Body of pancreas (tissue), 4 donors: ENCODE results near the gene DNAH5. TPM values are rescaled to one million over a fixed set of nuclear protein-coding genes. Genes with fewer than 3 reads are reported as not detected.
A peak's percentile ranks its signal among the peaks of the same experiment; 100 is the strongest.

ENCODE experiments used
- ATAC-seq: fragments of 150-250 bp; one replicate; pipeline ENCODE4 v1.9.1; 2016
- DNase-seq, 4 donors: peaks; one replicate each; pipeline ENCODE4 v3.0.0-alpha.2; 2019
- H3K27ac ChIP-seq, 4 donors: fragments of 200-600 bp; sonication (generic); 1 replicate in 3 of 4; 2 replicates in 1 of 4; pipeline versions ENCODE4 v1.5.1 to v1.6.1; 2016 to 2019; ENCODE audit warnings: mild to moderate bottlenecking in 1 of 4, mixed read lengths in 1 of 4, moderate library complexity in 1 of 4
- H3K27me3 ChIP-seq, 2 donors: fragments of 200-600 bp; sonication (generic); one replicate each; pipeline ENCODE4 v1.6.0; 2016; ENCODE audit warnings: mild to moderate bottlenecking in 1 of 2
- H3K36me3 ChIP-seq, 2 donors: fragments of 200-600 bp; sonication (generic); replicated peaks in 1 of 2; 2 replicates each; pipeline ENCODE4 v1.5.1; 2016; ENCODE audit warnings: low read depth in 2 of 2; ENCODE audit not compliant: insufficient read depth in 1 of 2
- H3K4me1 ChIP-seq: fragments of 200-600 bp; sonication (generic); one replicate; pipeline ENCODE4 v1.6.0; 2016
- H3K4me3 ChIP-seq, 2 donors: fragments of 200-600 bp; sonication (generic); 1 replicate in 1 of 2; 2 replicates in 1 of 2; pipeline ENCODE4 v1.5.1; 2016 to 2019
- H3K9me3 ChIP-seq, 3 donors: fragments of 200-600 bp; sonication (generic); 1 replicate in 2 of 3; 2 replicates in 1 of 3; pipeline ENCODE4 v1.5.1; 2016
- POLR2A ChIP-seq, 3 donors: fragments of 450-650 bp; IDR thresholded peaks; one replicate each; pipeline ENCODE4 v1.6.1; 2016; ENCODE audit warnings: antibody characterized with exemption in 3 of 3, mild to moderate bottlenecking in 2 of 3
- WGBS, 2 donors: methylation state at CpG; one replicate each; pipeline ENCODE4 v1.1.5; 2017; 5-methylcytosine and 5-hydroxymethylcytosine counted together
- intact Hi-C: fragments of 100-400 bp; cut with DNase I; formaldehyde crosslinking; loops from one replicate; pipeline ENCODE4 v1.15.1; 2023
- total RNA-seq, 2 donors: library from RNA; depleted of rRNA; stranded (reverse); fragments of >200 nt; gene quantifications; one replicate each; pipeline ENCODE4 v1.1.0, GENCODE V29; 2016
- TF ChIP-seq, protein P1 (sequence below), 7 experiments: fragments of 450-650 bp in 4 of 7; fragments of 200-600 bp in 3 of 7; sonication (generic) in 3 of 7; IDR thresholded peaks; one replicate each; pipeline ENCODE4 v1.5.1; 2016 to 2019; ENCODE audit warnings: antibody characterized with exemption in 7 of 7

The DNAH5 gene
- total RNA-seq, 2 donors from 2014 or later, result 0.99 to 2.6 TPM

DNA sequence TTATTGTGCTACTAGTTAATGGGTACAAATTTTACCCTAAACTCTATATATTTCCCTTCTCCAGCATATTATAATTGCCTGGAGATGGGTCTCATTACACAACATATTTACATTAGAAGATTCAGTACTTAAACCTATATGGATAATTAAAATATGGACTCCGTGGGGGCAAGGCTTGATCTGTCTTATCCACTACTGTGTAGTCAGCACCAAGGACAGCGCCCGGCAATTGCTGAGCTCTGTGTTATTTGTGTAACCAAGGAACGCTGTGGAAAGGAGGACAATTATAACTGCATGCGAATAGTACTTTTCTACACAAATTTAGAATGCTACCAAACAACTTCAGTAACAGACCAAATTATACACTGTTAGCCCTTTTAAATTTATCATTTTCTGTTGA, 77.7 kb downstream of the DNAH5 start:
- 19 to 27% methylated on average over 5 of the region's 5 CpGs for WGBS, 2 donors
- Histone ChIP-seq H3K4me3 (no peak overlapping the region), H3K36me3 (no peaks in the 10 kb centered on the region), H3K27me3 (no peaks in the 10 kb centered on the region), H3K9me3 (no peaks in the 10 kb centered on the region), H3K27ac (no peak overlapping the region), H3K4me1 (no peaks in the 10 kb centered on the region)
- intact Hi-C loops, result no loop called here
- no peak for ATAC-seq
- TF ChIP-seq, protein P1, sequence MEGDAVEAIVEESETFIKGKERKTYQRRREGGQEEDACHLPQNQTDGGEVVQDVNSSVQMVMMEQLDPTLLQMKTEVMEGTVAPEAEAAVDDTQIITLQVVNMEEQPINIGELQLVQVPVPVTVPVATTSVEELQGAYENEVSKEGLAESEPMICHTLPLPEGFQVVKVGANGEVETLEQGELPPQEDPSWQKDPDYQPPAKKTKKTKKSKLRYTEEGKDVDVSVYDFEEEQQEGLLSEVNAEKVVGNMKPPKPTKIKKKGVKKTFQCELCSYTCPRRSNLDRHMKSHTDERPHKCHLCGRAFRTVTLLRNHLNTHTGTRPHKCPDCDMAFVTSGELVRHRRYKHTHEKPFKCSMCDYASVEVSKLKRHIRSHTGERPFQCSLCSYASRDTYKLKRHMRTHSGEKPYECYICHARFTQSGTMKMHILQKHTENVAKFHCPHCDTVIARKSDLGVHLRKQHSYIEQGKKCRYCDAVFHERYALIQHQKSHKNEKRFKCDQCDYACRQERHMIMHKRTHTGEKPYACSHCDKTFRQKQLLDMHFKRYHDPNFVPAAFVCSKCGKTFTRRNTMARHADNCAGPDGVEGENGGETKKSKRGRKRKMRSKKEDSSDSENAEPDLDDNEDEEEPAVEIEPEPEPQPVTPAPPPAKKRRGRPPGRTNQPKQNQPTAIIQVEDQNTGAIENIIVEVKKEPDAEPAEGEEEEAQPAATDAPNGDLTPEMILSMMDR (IDR thresholded peaks at IDR 0.05), result no peak
- TF ChIP-seq POLR2A (IDR thresholded peaks at IDR 0.05), result no peak
- peak in 2 of 4 donors; percentile 7 to 28 for DNase-seq

DNA sequence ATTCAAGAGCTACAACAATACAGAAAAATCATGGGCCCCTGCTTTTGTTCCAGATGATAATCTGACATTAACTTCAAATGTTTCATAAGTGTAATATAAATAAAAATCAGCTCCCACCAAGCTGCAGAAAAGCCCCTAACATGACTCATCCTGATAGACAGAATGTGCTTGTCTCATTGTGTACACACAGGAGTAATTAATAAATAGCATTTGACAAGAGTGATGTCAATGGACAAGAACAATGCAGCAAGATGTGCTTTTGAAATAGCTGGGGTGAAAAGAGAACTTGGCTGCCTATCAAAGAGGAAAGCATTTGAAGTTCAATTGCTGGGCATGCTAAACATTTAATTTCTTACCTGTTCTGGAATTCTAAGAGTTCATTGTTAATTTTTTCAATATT, 79.2 kb downstream of the DNAH5 start:
- DNase-seq (no peak), ATAC-seq (peak; percentile 27)
- H3K4me1 ChIP-seq, result no peaks in the 10 kb centered on the region
- no peaks in the 10 kb centered on the region for H3K27me3 ChIP-seq
- intact Hi-C loops, result no loop called here
- H3K4me3 ChIP-seq, result no peak overlapping the region
- no peaks in the 10 kb centered on the region for H3K36me3 ChIP-seq
- no peaks in the 10 kb centered on the region for H3K9me3 ChIP-seq
- no peak for TF ChIP-seq POLR2A (IDR thresholded peaks at IDR 0.05)
- TF ChIP-seq, protein P1 (IDR thresholded peaks at IDR 0.05), result no peak
- H3K27ac ChIP-seq, result no peak overlapping the region

DNA sequence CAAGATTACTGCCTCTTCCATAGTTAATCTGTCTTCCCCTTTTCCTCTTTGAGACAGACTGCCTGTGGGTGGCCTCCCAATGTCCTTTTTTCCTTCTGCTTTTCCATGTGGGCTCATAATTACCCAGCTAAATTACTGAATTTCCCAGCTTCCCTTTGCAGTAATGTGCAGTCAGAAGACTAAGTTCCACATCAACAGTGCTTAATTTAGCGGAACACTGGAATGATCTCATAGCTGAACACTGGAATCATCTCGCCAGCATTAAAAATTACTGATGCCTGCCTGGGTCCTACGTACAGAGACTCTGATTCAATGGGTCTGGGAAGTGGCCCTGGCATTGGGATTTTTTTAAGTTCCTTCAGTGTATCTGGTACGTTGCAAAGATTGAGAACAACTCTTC, 84.3 kb downstream of the DNAH5 start:
- Histone ChIP-seq H3K36me3 (no peaks in the 10 kb centered on the region), H3K27ac (no peak overlapping the region), H3K4me3 (no peak overlapping the region), H3K27me3 (no peaks in the 10 kb centered on the region), H3K4me1 (no peaks in the 10 kb centered on the region), H3K9me3 (no peaks in the 10 kb centered on the region)
- intact Hi-C loops, result no loop called here
- 52 to 69% methylated on average over 4 of the region's 4 CpGs for WGBS, 2 donors
- TF ChIP-seq, protein P1 (IDR thresholded peaks at IDR 0.05), result no peak
- TF ChIP-seq POLR2A (IDR thresholded peaks at IDR 0.05), result no peak
- ATAC-seq (no peak), DNase-seq (no peak)

DNA sequence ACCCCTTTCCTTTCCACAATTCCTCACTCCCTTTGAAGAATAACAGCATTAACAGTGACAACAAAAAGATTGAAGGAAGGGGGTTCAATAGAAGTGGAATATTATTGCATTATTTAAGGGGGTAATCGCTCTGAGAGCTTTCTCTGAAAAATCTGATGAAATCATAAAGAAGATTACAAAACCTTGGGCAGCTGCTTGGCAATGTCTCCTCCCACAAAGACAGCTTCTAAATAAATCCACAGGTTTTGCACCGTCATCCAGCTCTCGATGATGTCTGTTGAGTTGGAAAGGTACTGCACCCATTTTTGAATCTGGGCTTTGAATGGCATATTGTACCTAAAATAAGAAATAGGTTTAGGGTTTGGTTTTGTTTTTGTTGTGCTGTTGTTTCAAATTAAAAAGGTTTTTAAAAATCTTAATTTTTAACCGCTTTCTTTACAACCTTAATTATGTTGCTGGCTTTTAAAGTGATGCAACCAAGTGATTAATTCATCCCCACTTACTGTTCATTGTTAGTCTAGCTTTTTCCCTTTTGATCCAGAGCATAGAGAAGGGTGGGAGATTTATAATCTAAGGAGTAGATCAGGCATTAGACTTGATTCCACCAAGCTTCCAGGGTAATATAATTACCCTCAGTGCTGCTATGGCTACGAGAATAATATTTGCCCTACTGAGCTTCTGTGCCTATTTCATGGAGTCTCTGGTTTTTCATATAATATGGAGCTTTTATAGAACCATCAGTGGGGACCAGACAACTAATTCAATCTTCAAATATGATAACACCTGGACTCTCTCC, 85.0 kb downstream of the DNAH5 start:
- TF ChIP-seq, protein P1 (IDR thresholded peaks at IDR 0.05), result no peak
- TF ChIP-seq POLR2A (IDR thresholded peaks at IDR 0.05), result no peak

More for the DNA sequence above, 85.0 kb downstream of the DNAH5 start:
- H3K27me3 ChIP-seq, result no peaks in the 10 kb centered on the region
- H3K36me3 ChIP-seq, result no peaks in the 10 kb centered on the region
- H3K27ac ChIP-seq, result no peak overlapping the region
- no peaks in the 10 kb centered on the region for H3K9me3 ChIP-seq
- no peaks in the 10 kb centered on the region for H3K4me1 ChIP-seq
- ATAC-seq (no peak), DNase-seq (no peak)
- H3K4me3 ChIP-seq, result no peak overlapping the region
- intact Hi-C loops, result no loop called here
- 50 to 58% methylated on average over 5 of the region's 5 CpGs for WGBS, 2 donors
